ENCODE measurements around the gene SUGCT. TPM values are rescaled to one million over a fixed set of nuclear protein-coding genes. Genes with fewer than 3 reads are reported as not detected.

SUGCT gene
- total and polyA plus RNA-seq, 9 of the 15 experiments (the other 6 are each of a cell fraction or from before 2014, with no cell fraction given), result 0.58 to 2.5 (median 1.4) TPM

DNA sequence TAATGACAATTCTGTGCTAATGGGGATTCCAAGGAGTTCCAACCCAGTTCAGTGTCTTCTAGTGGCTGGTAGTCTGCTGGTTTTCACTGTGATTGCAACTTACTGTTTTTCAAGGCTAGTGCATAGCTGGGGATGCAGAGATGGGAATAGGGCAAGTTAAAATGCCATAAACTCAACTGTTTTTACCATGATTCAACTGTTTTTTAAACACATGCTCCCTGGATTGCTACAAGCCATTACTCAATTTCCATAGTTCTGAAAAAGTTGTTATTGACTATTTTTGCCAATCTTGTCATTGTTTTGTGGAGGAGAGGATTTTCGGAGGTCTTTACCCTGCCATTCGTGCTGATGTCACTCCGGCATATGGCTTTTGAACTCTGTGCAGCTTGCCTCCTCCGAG lies 245.3 kb downstream of the SUGCT start:
- no TSS peak for BruUV-seq (replicated peaks)
- Histone ChIP-seq H4K20me1 (replicated peaks; ENCODE audit: control insufficient read depth, insufficient read depth, low read length) (no peaks in the 10 kb centered on the region), H3K4me1 (replicated peaks in 1 of 2; ENCODE audit: control insufficient read depth in 2 of 2, insufficient read depth in 2 of 2, low read length in 2 of 2) (no peaks in the 10 kb centered on the region), H3K79me2 (ENCODE audit: control insufficient read depth, insufficient read depth, low read length) (no peaks in the 10 kb centered on the region), H2AFZ (ENCODE audit: low read depth, low read length) (no peak overlapping the region), H3K9ac (ENCODE audit: insufficient read depth in 1 of 2, low read depth in 2 of 2, low read length in 2 of 2) (no peak overlapping the region), H3K4me2 (ENCODE audit: insufficient read depth, low read length) (no peak overlapping the region), H3K9me1 (ENCODE audit: control insufficient read depth, insufficient read depth, low read length) (no peaks in the 10 kb centered on the region), H3K36me3 (ENCODE audit: control insufficient read depth, insufficient read depth, low read length) (no peaks in the 10 kb centered on the region), H3K27ac (ENCODE audit: extremely low read depth, low read depth, low read length) (no peak overlapping the region), H3K4me3 (no peak overlapping the region), H3K27me3 (ENCODE audit: control insufficient read depth in 2 of 2, insufficient read depth in 2 of 2, low read length in 2 of 2) (no peaks in the 10 kb centered on the region), H3K9me3 (replicated peaks; ENCODE audit: control insufficient read depth, insufficient read depth, low read depth, low read length) (no peaks in the 10 kb centered on the region)
- ATAC-seq (no peak), DNase-seq (ENCODE audit: extremely low read depth in 1 of 4, low spot score in 3 of 4) (no peak), FAIRE-seq (no peak)
- intact Hi-C loops (cut with micrococcal nuclease), result no loop called here
- WGBS (ENCODE audit: insufficient coverage, low coverage, missing lambda C conversion rate), result 4% methylated on average over 4 of the region's 4 CpGs
- in situ Hi-C loops (cut with MboI), result no loop called here
- CTCF ChIA-PET (ENCODE audit: low intra/inter-chr PET ratio), result no interaction called here
- POLR2A ChIA-PET, result no interaction called here
- no peak for TF ChIP-seq BRCA1 (IDR thresholded peaks at IDR 0.05)
- TF ChIP-seq BRCA1 (CRISPR knock-in tag; IDR thresholded peaks at IDR 0.05), result no peak
- no peak for TF ChIP-seq SLC30A9 (CRISPR knock-in tag; IDR thresholded peaks at IDR 0.05)
- no peak for TF ChIP-seq NUFIP1 (IDR thresholded peaks at IDR 0.05; ENCODE audit: partially characterized antibody)
- no peak for TF ChIP-seq CREM (IDR thresholded peaks at IDR 0.05; ENCODE audit: low read depth)
- TF ChIP-seq CREB5 (CRISPR knock-in tag; IDR thresholded peaks at IDR 0.05), result no peak
- TF ChIP-seq BCOR (IDR thresholded peaks at IDR 0.05), result no peak
- no peak for TF ChIP-seq POLR3A (IDR thresholded peaks at IDR 0.05; ENCODE audit: borderline replicate concordance, extremely low read depth, insufficient read depth, insufficient read length)
- TF ChIP-seq HSF4 (CRISPR knock-in tag; IDR thresholded peaks at IDR 0.05; ENCODE audit: borderline replicate concordance), result no peak
- TF ChIP-seq, protein P1, sequence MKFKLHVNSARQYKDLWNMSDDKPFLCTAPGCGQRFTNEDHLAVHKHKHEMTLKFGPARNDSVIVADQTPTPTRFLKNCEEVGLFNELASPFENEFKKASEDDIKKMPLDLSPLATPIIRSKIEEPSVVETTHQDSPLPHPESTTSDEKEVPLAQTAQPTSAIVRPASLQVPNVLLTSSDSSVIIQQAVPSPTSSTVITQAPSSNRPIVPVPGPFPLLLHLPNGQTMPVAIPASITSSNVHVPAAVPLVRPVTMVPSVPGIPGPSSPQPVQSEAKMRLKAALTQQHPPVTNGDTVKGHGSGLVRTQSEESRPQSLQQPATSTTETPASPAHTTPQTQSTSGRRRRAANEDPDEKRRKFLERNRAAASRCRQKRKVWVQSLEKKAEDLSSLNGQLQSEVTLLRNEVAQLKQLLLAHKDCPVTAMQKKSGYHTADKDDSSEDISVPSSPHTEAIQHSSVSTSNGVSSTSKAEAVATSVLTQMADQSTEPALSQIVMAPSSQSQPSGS (CRISPR knock-in tag; IDR thresholded peaks at IDR 0.05), result no peak
- TF ChIP-seq ZNF324 (CRISPR knock-in tag; IDR thresholded peaks at IDR 0.05), result no peak
- TF ChIP-seq IRF2 (CRISPR knock-in tag; IDR thresholded peaks at IDR 0.05), result no peak
- TF ChIP-seq MBD2 (IDR thresholded peaks at IDR 0.05; ENCODE audit: borderline replicate concordance, low read depth), result no peak
- no peak for TF ChIP-seq CHD4 (IDR thresholded peaks at IDR 0.05; ENCODE audit: insufficient read depth, insufficient replicate concordance, low read depth, low read length, poor library complexity, severe bottlenecking)
- TF ChIP-seq PRMT5 (CRISPR knock-in tag; IDR thresholded peaks at IDR 0.05), result no peak
- TF ChIP-seq, protein P2, sequence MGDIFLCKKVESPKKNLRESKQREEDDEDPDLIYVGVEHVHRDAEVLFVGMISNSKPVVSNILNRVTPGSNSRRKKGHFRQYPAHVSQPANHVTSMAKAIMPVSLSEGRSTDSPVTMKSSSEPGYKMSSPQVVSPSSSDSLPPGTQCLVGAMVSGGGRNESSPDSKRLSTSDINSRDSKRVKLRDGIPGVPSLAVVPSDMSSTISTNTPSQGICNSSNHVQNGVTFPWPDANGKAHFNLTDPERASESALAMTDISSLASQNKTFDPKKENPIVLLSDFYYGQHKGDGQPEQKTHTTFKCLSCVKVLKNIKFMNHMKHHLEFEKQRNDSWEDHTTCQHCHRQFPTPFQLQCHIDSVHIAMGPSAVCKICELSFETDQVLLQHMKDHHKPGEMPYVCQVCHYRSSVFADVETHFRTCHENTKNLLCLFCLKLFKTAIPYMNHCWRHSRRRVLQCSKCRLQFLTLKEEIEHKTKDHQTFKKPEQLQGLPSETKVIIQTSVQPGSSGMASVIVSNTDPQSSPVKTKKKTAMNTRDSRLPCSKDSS (IDR thresholded peaks at IDR 0.05; ENCODE audit: low read depth, partially characterized antibody), result no peak
- no peak for TF ChIP-seq MYBL2 (IDR thresholded peaks at IDR 0.05; ENCODE audit: low read depth)
- TF ChIP-seq MYBL2 (CRISPR knock-in tag; IDR thresholded peaks at IDR 0.05; ENCODE audit: borderline replicate concordance), result no peak
- no peak for TF ChIP-seq ZEB2 (IDR thresholded peaks at IDR 0.05)
- no peak for TF ChIP-seq WHSC1 (IDR thresholded peaks at IDR 0.05; ENCODE audit: low read length)
- no peak for TF ChIP-seq FOXJ2 (tag; IDR thresholded peaks at IDR 0.05)

All from K562 (cell line).